GM19240 (cell line): ENCODE measurements around the gene HOXA6.
A peak's percentile ranks its signal among the peaks of the same experiment; 100 is the strongest.

Experiments
- DNase-seq: peaks from one replicate; pipeline ENCODE4 v3.0.0; 2011; ENCODE audit warnings: low spot score; ENCODE audit not compliant: insufficient read length

The HOXA6 gene

DNA sequence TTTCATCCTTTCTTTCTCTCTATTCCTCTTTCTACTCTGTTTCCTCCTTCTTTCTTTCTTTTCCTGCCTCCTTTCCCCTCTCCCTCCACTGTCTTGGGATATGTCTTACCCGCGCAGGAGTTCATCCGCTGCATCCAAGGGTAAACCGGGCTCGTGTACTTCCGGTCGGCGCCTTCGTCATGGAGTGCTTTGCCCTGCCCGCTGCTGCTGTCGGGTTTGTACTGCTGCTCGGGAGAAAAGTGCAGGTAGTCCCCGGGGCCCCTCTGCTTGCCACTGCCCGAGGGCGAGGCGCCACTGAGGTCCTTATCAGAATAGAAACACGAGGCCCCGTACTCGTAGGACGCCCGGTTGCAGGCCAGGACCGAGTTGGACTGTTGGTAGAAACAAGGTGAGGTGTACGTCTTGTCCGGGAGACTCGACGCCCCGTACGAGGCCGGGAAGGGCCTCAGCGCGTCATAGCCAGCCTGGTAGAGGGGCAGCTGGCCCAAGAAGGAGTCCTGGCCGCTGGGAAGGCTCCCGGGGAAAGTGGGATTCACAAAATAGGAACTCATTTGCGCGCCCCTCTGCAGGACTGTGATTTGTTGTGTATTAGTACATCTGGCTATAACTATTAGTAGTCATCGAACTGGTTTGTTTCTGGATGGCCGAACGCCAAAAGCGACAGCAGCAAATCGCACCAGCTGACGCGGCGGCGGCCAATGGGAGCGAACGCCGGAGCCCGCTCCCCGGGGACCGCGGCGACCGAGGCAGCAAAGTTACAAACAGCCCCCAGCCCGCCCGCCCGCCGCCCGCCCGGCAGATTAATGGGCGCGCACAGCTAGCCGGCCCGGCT is at the start of gene HOXA6:
Gene HOXA6 (minus strand): TSS at position 576 of the 832 bp plus-strand sequence. CDS start 25 bp downstream, at position 551.
- DNase-seq, result no peak

DNA sequence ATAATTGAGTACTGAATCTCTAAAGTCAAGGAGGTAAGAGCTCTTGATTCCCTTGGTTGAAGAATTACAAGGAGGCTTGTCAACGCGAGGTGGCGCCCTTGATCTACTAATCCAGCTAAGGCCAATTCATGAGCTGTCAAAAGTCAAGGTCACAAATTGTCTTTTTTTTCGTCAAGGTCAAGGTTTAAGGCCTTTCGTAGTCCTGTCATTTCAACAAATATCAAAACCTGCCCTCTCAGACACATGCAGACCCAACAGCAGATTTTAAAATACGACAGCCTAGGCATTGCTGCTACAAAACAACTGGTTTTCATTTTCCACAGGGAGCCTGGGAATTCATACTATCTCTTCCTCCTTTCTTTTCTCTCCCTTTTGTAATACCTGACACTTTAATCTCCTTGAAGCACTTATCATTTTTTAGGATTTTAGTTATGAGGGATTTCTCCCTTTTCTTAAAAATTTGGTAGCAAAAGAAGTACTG is 48.8 kb upstream of the HOXA6 start:
- DNase-seq, result peak; percentile 77

DNA sequence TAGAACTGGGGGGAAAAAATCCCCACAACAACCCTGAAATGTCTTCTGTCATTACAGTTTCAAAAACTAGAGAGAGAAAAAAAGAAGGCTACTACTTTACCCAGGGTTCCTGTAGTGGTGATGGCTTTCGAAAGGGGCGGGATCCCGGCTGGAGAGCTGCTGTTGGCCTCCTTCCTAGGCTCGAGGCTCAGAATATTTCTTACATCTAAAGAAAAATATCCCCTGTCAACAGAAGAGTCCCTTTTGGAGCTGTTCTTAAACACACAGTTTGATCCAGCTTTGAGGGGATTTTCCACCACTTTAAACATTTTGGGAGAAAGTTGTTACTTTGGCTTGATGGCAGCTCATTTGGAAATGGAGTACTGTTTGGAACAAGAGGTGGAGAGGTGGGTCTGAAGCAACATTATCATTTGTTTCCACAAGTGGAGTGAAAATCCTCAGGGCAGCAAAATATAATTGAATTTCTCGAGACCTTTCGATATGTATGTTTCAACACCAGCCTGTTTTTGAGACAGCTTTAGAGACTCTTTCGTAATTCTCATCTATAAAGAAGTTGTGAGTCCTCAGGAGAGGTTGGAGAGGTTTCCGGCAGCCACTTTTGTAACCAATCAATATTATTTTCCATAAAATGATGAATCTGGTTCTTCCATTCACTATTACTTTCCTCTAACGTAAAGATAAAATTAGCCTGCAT is 47.3 kb upstream of the HOXA6 start:
- DNase-seq, result no peak

DNA sequence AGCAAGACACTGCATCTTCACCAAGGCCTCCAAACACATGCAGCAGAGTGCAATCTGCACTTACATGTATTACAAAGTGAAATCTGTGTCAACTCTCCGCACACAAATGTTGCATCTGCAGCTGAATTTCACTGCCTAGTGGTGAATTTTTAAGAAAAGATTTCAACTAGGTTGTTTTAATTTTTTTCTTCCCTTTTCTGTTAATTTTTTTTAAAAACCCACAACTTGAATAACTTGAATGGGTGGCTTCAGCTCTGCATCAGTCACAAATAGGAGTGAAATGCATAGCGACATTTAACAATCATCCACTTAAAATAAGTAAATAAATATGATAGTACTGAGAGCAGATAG is 46.4 kb upstream of the HOXA6 start:
- no peak for DNase-seq

DNA sequence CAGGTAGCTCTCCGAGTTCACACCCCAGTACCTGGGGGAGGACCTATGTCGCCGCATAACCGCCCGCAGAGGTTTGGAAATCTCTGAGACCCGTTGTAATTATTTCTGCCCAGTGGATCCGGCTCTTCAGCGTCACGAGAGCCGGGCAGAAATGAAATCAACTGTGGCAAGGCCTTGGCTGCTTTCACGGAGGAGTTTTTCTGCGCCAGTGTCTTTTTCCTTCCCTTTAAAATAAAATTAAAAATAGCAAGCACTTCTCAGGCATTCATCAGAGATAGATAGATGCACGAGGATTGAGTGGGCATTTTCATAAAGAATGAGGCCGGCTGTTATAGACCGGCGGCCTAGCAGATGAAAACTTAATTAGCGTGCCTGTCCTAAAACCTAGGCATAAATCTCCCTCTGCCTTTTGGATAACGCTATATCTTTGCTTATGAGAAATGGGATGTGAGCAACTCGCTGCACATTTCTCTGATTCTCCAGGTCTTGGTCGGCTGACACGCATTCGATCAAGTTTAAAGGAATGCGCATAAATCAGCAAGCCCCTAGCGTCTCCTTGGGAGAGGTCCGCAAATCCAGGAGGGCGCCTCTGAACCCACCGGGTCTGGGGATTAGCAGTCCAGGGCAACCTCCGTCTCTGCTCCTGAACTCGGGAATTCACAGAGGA is 45.9 kb upstream of the HOXA6 start:
- no peak for DNase-seq

DNA sequence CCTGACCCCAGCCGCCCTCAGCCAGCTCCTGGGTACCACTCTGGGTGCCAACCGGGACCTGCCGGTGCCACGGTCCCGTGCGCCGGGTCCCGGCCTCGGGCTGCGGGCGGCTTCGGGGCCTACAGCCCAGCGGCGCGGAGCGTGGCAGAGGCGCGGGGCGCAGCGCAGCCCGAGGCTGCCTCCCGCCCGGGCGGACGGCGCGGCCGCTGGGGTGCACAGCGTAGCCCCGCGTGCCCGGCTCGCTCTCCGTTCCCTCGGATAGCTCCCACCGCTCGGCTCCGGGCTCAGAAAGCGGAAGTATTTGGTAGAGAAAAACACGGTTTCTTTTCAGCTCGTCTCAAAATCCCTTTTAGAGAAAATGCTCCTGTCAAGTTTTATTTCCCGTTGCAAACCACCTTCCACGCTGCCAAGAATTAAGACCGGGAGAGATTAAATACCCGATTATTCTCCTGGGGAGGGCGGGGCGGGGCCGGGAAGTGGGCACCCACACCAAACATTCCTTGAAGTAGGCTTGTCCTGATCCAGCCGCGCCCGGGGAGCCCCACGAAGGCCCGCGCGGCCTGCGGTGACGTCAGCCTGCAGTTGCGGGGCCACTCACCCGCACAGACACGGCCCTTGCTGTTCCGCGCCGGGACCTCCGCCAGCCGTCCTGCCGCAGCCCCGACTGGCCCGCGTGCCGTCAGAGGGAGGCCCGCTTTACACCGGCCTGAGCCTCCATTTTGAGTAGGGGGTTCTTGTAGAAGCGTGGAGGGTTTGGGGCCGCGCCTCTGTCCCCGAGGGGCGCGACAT is 45.2 kb upstream of the HOXA6 start:
- no peak for DNase-seq

DNA sequence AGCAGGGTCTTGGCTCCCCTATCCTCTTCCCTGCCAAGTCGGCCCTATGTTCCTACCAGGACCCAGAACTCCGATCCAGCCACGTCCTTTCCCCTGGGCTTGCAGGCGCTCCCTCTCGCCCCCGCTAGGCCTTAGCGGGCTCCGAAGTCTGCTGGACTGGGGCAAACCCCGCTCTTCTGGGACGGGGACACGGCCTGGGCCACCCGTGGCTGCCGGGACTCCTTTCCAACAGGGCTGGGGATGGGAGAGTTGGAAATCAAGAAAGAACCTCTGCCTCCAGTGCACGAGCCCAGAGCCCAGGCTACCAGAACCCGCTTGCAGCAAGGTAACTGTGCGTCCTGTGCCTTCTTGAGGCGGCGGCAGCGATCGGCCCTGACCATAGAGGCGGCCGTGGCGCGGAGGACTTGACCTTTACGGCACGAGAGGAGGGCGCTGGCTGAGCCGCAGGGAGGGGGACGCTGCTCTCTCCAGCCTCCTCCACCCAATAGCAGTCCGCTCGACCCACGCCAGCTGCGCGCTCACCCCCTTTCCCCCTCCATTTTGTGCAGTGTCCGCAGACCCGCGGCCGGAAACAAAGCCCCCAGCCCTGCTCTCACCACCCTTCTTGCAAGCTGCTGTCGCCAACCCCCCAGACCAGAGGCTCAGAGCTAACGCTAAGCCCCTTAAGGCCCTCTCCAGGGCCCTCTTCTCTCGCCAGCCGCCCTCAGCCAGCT is 44.4 kb upstream of the HOXA6 start:
- DNase-seq, result no peak

DNA sequence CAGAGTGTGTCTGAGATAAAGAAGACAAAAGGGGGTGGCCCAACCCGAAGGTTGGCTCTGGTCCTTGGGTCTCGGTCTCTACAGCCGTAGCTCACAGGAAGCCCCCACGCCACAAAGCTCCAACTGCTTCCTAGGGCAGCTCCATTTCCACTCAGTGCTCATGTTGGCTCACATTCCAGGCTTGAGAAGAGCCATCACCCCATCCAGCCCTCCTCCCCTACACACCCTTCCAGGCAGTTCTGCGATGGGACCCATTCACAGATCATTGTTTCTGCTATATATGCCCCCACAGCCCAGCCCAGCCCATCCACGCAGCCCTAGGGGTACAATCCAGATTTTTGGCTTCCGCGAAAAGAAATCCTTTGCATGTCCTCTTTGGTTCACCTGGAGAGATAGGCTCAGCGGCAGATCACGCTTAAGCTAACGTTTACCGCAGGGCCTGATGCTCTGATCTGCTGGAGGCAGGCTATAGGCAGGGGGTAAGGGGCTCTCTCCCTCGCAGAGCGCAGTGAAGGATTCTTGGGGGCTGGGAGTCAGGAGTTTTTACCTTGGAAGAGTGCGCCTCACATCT is 43.7 kb upstream of the HOXA6 start:
- DNase-seq, result no peak

DNA sequence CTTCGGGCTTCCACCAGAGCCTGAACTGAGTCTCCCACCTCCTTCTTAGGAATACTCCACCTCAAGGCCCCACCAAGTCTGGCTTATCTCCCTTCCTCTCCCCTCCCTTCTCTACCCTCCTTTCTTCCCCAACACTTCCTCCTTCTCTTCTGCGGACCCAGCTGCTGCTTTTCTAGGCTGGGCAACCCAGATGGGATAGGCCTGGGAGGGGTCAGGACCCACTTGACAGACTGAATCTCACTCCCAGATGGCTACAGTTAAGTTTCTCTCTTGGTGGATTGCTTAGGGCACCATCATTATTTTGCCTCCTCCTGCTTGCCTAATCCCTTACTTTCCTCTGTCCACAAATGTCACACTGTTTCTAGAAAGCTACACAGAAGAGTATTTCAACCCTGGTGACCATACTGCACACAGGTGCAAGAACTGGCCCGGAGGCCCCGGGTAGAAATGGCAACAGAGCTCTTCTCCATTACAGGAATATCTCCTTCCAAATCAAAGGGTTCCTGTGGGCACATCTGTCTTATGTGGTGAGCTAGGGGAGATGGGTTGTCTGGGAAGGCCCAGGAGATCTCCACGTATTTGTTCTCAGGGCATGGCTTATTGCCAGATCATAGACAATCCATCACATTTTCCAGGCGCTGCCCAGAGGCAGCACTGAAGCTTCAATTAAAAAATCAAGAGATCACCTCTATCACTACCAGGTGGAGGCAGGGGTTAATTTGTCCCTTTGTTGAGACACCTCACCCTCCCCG is 42.6 kb upstream of the HOXA6 start:
- no peak for DNase-seq

DNA sequence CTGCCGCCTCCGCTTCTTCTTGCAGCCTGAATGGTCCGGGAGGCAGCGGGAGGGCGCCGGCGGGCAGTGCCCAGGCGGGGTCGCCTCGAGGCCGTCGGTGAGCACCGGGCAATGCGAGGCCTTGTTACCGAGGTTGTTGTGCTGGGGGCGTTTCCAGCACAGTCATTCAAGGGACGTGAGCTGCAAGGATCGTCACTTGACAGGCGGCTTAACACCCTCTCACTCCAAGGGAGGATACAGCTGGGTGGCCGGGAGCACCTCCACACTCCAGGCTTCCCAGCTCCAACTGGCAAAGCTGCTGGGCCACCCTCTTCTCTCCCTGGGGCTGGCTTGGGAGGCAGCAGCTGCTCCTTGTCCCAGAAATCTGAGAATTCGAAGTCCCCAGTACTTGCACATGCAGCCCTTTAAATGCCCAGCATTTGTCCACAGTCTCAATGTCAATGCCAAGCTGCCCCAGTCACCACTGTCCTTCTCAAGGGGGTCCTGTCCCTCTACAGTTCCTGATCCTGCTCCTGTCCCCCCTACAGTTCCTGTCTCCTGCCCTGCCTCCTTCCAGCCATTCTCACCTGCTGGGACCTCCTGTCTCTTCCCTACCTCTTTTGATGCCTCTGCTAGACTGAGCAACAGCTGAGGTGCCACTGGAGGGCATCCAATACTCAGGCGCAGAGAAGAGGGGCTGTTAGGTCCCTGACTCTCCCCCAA is 41.9 kb upstream of the HOXA6 start:
- DNase-seq, result no peak

DNA sequence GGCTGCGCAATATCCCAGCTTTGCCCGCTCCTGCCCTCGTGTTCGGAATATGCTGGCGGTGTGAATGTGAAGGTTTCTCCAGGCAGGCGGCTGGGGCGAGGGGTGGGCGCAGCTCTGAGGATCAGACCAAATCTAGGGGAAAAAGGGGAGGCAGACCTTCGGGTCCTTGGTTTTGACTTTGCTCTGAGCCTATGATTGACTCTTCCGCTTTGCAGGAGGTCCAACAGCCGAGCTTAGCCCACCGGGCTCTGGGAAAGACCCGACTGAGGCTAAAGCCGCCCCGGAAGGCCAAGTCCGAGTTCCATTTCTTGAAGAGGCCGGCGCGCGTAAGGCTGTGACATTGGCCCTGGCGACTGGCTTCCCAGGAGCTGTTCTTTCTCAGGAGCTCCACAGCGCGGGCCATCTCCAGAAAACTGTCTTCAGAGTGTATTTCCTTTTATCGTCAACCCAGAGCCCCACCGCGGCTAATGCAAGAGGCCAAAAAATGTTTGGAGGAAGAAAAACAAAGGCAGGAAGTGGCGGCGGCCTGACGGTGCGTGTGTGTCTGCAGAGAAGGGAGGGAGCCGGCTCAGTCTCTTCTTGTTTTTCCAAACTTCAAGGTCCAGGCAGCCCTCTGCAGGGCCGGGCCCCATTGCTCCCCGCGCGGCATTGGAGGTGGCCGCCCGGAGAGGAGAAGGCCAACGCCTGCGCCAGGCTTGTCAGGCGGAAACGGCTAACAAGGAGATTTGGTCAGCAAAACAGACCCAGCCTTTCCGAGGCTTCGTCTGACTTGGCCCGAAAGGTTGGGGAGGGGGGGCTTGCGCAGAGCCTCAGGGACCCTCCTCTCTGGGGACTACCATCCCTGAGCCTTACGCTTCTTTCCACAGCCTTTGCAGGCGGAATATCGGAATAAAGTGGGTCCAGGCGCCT is 41.1 kb upstream of the HOXA6 start:
- no peak for DNase-seq

DNA sequence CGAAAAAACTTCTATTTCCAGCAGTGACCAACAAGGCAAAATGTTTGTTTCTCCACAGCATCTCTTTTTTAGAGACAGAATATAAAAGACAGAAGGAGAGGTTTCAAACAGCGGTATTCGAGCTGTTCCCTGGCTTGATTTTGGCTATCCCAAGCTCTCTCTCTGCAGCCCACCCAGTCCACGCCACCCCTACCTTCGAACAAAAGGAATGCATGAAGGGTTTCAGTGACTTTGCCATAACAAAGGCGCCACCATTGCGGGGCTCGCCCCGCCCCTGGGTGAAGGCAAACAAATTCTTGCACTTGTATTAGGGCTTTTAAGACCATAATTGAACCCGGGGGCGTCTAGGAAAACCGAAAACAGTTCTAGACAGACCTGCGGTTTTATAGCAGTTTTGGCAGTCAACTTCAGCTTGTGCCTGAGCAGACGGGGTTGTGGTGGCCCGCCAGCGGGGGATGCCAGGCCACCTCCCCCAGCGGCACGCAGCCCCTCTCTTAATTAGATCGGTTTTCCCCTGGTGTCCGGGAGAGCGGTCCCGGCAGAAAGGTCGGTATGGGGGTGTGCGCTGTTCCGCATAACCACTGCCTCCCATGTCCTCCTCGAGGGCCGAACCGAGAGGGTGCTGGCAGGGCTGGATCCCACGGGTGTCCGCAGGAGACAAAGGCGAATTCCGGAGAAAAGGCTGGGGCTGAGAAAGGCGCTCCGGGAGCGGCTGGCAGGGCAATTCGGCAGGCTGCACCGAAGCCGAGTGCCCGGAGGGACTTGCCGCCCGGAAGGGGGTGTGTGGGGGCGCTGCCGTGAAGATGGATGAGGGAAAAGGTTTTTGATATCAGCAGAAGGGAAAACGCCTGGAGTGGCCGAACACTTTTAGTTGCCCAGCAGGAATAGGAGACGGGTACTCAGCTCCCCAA is 40.2 kb upstream of the HOXA6 start:
- DNase-seq, result no peak

DNA sequence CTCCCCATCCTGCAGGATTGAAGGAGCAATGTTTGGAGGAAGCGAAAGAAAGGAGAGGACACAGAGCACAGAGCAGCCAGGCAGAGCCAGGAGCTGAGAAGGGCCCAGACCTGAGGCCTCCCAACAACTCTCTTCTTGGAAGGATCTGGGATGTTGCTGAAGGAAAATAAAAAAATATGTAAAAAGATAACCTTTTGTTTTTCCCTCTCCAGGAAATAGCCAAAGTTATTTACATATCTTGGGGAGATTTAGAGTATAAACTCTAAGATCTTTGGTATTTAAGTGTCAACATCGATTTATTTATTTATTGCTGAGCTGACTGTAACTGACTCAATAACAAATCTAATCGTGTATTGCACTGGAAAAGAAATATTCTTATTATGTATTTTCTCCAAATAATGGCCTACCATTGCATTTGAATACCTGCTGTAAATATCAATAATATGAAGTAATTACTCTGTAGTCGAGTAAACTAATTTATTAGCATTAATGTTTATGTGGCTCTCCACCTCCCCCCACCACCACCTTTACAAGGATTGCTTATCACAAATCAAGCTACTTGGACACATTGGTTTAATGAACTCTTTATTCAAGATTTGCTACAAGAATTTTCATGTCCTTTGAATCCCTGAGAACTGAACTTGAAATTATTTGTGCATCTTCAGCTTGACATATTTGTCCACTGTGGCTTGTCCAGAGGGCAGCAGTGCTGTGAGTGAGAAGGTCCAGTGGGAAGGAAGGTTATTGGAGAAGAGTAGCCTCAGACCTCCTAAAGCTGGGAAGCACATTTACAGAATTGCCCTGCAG is 39.3 kb upstream of the HOXA6 start:
- DNase-seq, result no peak

DNA sequence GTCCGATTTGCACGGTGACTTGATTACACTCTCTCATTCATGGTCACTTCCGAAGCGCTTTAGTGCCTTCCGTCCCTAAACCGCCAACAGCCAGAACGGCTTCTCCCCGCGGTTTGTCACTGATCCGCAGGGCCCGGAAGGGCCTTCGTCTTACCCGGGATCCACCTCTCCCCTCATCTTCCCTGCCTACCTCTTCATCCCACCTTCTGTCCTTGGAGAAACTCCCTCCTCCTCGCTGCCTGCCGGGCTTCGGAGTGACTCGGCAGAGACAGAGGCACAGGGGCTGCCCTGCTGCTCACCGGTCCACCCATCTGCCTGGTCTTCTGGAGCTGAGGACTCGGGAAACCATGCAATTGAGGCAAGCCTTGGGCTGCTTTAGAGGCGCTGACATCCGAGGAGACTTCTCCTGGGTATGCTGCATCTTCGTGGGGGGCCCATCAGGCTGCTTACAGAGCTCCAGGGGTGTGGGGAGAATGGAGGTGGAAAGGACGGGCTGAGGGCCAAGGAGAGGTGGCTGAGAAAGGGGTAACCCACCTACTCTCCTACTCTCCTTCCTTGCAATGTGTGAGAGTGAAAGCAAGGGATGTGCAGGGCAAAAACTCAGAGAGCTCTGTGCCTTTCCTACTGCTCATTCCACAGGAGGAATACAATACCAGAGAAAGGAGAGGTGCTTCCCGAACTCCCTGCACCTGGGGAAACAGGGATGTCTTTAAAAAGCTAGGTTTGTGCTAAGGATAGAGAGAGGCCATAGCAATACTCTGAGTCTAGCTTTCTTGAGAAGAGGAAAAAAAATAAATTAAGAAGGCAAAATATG is 38.5 kb upstream of the HOXA6 start:
- DNase-seq, result no peak
